ENCODE data around the gene GADD45GIP1. TPM values are rescaled to one million over a fixed set of nuclear protein-coding genes. Genes with fewer than 3 reads are reported as not detected.
A peak's percentile ranks its signal among the peaks of the same experiment; 100 is the strongest.

Gene GADD45GIP1
- total and polyA plus RNA-seq, 2 donors (not counting 1 experiment from before 2014, with no cell fraction given) = 12.6 to 17.5 TPM

GRCh38 chr19:12946731-12947496 lies 10.1 kb downstream of the GADD45GIP1 start:
- Histone ChIP-seq H2AFZ (ENCODE audit: insufficient read depth, low read depth, low read length, poor library complexity, severe bottlenecking) (no peak overlapping the region), H3K79me2 (ENCODE audit: control insufficient read depth, insufficient read depth, low read length) (peaks cover 33% of the 10 kb centered on the region), H4K20me1 (ENCODE audit: control insufficient read depth, insufficient read depth, low read length, poor library complexity, severe bottlenecking) (peaks cover 27% of the 10 kb centered on the region), H3K4me1 (ENCODE audit: control insufficient read depth in 2 of 2, insufficient read depth in 2 of 2, low read length in 2 of 2) (peaks cover 15 to 32% of the 10 kb centered on the region in 2 donors), H3K9me3 (ENCODE audit: control extremely low read depth in 1 of 3, control insufficient read depth in 2 of 3, insufficient read depth in 1 of 3, low read length in 2 of 3) (peaks cover 0 to 7% (median 0%) of the 10 kb centered on the region in 3 donors), H3K9ac (ENCODE audit: low read length) (peak overlapping the region; percentile 94), H3K27ac (ENCODE audit: low read length in 2 of 2) (peak overlapping the region; percentile 68 to 86), H3K4me3 (ENCODE audit: control extremely low read depth in 1 of 5, extremely low read depth in 1 of 5, insufficient read depth in 1 of 5, low read depth in 2 of 5, low read length in 4 of 5) (peak overlapping the region; percentile 55 to 90 (median 61)), H3K27me3 (replicated peaks in 1 of 4; ENCODE audit: control extremely low read depth in 1 of 4, control insufficient read depth in 3 of 4, insufficient read depth in 4 of 4, low read length in 3 of 4) (no peaks in the 10 kb centered on the region), H3K36me3 (replicated peaks in 1 of 2; ENCODE audit: control extremely low read depth in 1 of 2, control insufficient read depth in 1 of 2, extremely low read depth in 1 of 2, insufficient read depth in 2 of 2, low read length in 1 of 2) (peaks cover 0 to 74% of the 10 kb centered on the region in 2 experiments), H3K4me2 (replicated peaks; ENCODE audit: low read depth, low read length, poor library complexity, severe bottlenecking) (peak overlapping the region; percentile 94)
- ChIA-PET CTCF (interaction anchor here (1.0 to 1.4 kb wide), 5 partner anchors 8 to 148 kb away, joined by 3 to 5 read pairs (median 3); partner anchors contain the start of gene GADD45GIP1), POLR2A (interaction anchor here (0.6 to 0.9 kb wide), 2 partner anchors 19 to 147 kb away, joined by 4 to 7 read pairs; no protein-coding TSS in a partner anchor)
- no peak for ATAC-seq (ENCODE audit: low read depth)
- intact Hi-C loops (cut with micrococcal nuclease) = no loop called here
- Mint-ChIP-seq H3K9me3 (ENCODE audit: insufficient read depth) (no peaks in the 10 kb centered on the region), H3K4me1 (peaks cover 40% of the 10 kb centered on the region), H3K27me3 (no peaks in the 10 kb centered on the region), H3K27ac (peak overlapping the region; percentile 92), H3K4me3 (peak overlapping the region; percentile 92)
- 96% methylated on average over 4 of the region's 14 CpGs for WGBS (ENCODE audit: insufficient coverage)
- DNase-seq = no peak
- no peak for TF ChIP-seq CTCF (IDR thresholded peaks at IDR 0.05)

GRCh38 chr19:12946092-12946721 lies 10.8 kb downstream of the GADD45GIP1 start:
- CTCF ChIA-PET = interaction anchor here (1.0 to 1.4 kb wide), 4 partner anchors 9 to 149 kb away, joined by 3 to 5 read pairs (median 3); partner anchors contain the start of gene GADD45GIP1
- peak overlapping the region; percentile 94 for H3K9ac ChIP-seq (ENCODE audit: low read length)
- Mint-ChIP-seq H3K4me3 (peak overlapping the region; percentile 92), H3K9me3 (ENCODE audit: insufficient read depth) (no peaks in the 10 kb centered on the region), H3K27me3 (no peaks in the 10 kb centered on the region), H3K27ac (peak overlapping the region; percentile 92), H3K4me1 (peaks cover 43% of the 10 kb centered on the region)
- intact Hi-C loops (cut with micrococcal nuclease) = no loop called here
- H3K27ac ChIP-seq (ENCODE audit: low read length in 2 of 2) = peak overlapping the region; percentile 68 to 86
- peaks cover 34% of the 10 kb centered on the region for H4K20me1 ChIP-seq (ENCODE audit: control insufficient read depth, insufficient read depth, low read length, poor library complexity, severe bottlenecking)
- H3K79me2 ChIP-seq (ENCODE audit: control insufficient read depth, insufficient read depth, low read length) = peaks cover 40% of the 10 kb centered on the region
- under 1% methylated on average over 35 of the region's 40 CpGs for WGBS (ENCODE audit: insufficient coverage)
- peak overlapping the region; percentile 94 for H3K4me2 ChIP-seq (replicated peaks; ENCODE audit: low read depth, low read length, poor library complexity, severe bottlenecking)
- no peak for TF ChIP-seq CTCF (IDR thresholded peaks at IDR 0.05)
- TF ChIP-seq EZH2 (IDR thresholded peaks at IDR 0.05; ENCODE audit: borderline replicate concordance, insufficient read depth, low read depth, low read length, poor library complexity, severe bottlenecking) = no peak
- H3K4me1 ChIP-seq (ENCODE audit: control insufficient read depth in 2 of 2, insufficient read depth in 2 of 2, low read length in 2 of 2) = peaks cover 15 to 38% of the 10 kb centered on the region in 2 donors
- ATAC-seq (ENCODE audit: low read depth) (peak; percentile 48), DNase-seq (no peak)
- H3K27me3 ChIP-seq (replicated peaks in 1 of 4; ENCODE audit: control extremely low read depth in 1 of 4, control insufficient read depth in 3 of 4, insufficient read depth in 4 of 4, low read length in 3 of 4) = no peaks in the 10 kb centered on the region
- POLR2A ChIA-PET = interaction anchor here (0.6 to 0.9 kb wide), 2 partner anchors 18 to 148 kb away, joined by 4 to 7 read pairs; no protein-coding TSS in a partner anchor
- peak overlapping the region; percentile 55 to 90 (median 61) for H3K4me3 ChIP-seq (ENCODE audit: control extremely low read depth in 1 of 5, extremely low read depth in 1 of 5, insufficient read depth in 1 of 5, low read depth in 2 of 5, low read length in 4 of 5)
- H3K36me3 ChIP-seq (replicated peaks in 1 of 2; ENCODE audit: control extremely low read depth in 1 of 2, control insufficient read depth in 1 of 2, extremely low read depth in 1 of 2, insufficient read depth in 2 of 2, low read length in 1 of 2) = peaks cover 0 to 75% of the 10 kb centered on the region in 2 experiments
- peak overlapping the region; percentile 71 for H2AFZ ChIP-seq (ENCODE audit: insufficient read depth, low read depth, low read length, poor library complexity, severe bottlenecking)
- H3K9me3 ChIP-seq (ENCODE audit: control extremely low read depth in 1 of 3, control insufficient read depth in 2 of 3, insufficient read depth in 1 of 3, low read length in 2 of 3) = peaks cover 0 to 7% (median 0%) of the 10 kb centered on the region in 3 donors

Data from B cell (primary cell).